K562 (cell line): Measurements from ENCODE around the gene GOT2. TPM values are rescaled to one million over a fixed set of nuclear protein-coding genes. Genes with fewer than 3 reads are reported as not detected.

ENCODE experiments used
- ATAC-seq: fragments of 200-7000 bp; cut with Tn5 transposase; 3 replicates; pipeline ENCODE4 v1.9.1; 2020; ENCODE audit warnings: moderate library complexity
- BruUV-seq: library from RNA; stranded (reverse); fragments of 400-500 nt; replicated peaks from 2 replicates; lab custom pipeline; 2021; lab: Mats Ljungman, UMichigan
- CTCF ChIA-PET: fragments of 300-600 bp; formaldehyde crosslinking; extraction: SDS; loops from one replicate; lab custom pipeline; 2021; ENCODE audit warnings: low intra/inter-chr PET ratio; lab: Yijun Ruan, JAX
- POLR2A ChIA-PET: fragments of 300-600, 350-650 bp; sonication (Branson Sonifier 250); formaldehyde crosslinking; extraction: SDS; loops from one replicate; lab custom pipeline; 2021; ENCODE audit warnings: antibody characterized with exemption, inconsistent platforms; lab: Yijun Ruan, JAX
- DNase-seq, 4 experiments: peaks; one replicate each; pipeline versions ENCODE4 v3.0.0 to v3.0.0-alpha.2; 2011 to 2018; ENCODE audit warnings: low spot score in 3 of 4, mixed read lengths in 3 of 4; ENCODE audit errors: extremely low read depth in 1 of 4
- FAIRE-seq: peaks from 2 replicates; lab custom pipeline; 2011; peaks lifted over from hg19 to GRCh38; lab: Jason Lieb, UNC
- H2AFZ ChIP-seq: 2 replicates; pipeline ENCODE4 v1.6.0; 2011; ENCODE audit warnings: low read depth, low read length, control low read depth, inconsistent platforms
- H3K27ac ChIP-seq: fragments of 200-600 bp; 3 replicates; pipeline ENCODE4 v1.8.0; 2011; ENCODE audit warnings: low read depth, mild to moderate bottlenecking, control low read depth, inconsistent platforms, low read length, moderate library complexity, mixed read lengths; ENCODE audit errors: extremely low read depth
- H3K27me3 ChIP-seq, 2 experiments: fragments of 300-600 bp in 1 of 2; 2 replicates in 1 of 2; 3 replicates in 1 of 2; pipeline versions ENCODE4 v1.6.0 to v1.8.0; 2011; ENCODE audit warnings: inconsistent platforms in 2 of 2, low read length in 2 of 2, mild to moderate bottlenecking in 1 of 2, mixed read lengths in 1 of 2, moderate library complexity in 1 of 2; ENCODE audit not compliant: control insufficient read depth in 2 of 2, insufficient read depth in 2 of 2
- H3K36me3 ChIP-seq: fragments of 300-600 bp; 3 replicates; pipeline ENCODE4 v1.8.0; 2011; ENCODE audit warnings: mild to moderate bottlenecking, low read length, inconsistent platforms; ENCODE audit not compliant: control insufficient read depth, insufficient read depth
- H3K4me1 ChIP-seq, 2 experiments: fragments of 200-600 bp in 1 of 2; replicated peaks in 1 of 2; 2 replicates in 1 of 2; 3 replicates in 1 of 2; pipeline versions ENCODE4 v1.5.1 to v1.8.0; 2011; ENCODE audit warnings: inconsistent platforms in 2 of 2, low read length in 2 of 2, mild to moderate bottlenecking in 1 of 2, mixed read lengths in 1 of 2, moderate library complexity in 1 of 2; ENCODE audit not compliant: control insufficient read depth in 2 of 2, insufficient read depth in 2 of 2
- H3K4me2 ChIP-seq: 2 replicates; pipeline ENCODE4 v1.6.1; 2011; ENCODE audit warnings: low read length, control low read depth, inconsistent platforms, mixed read lengths; ENCODE audit not compliant: insufficient read depth
- H3K4me3 ChIP-seq: fragments of 200-600 bp; sonication (generic), shearing (Covaris generic); 2 replicates; pipeline ENCODE4 v1.5.1; 2016; ENCODE audit warnings: control low read depth, inconsistent platforms
- H3K79me2 ChIP-seq: fragments of 200-600 bp; 3 replicates; pipeline ENCODE4 v1.8.0; 2011; ENCODE audit warnings: low read length, inconsistent platforms; ENCODE audit not compliant: control insufficient read depth, insufficient read depth
- H3K9ac ChIP-seq, 2 experiments: 2 replicates each; pipeline versions ENCODE4 v1.6.0 to v1.6.1; 2011; ENCODE audit warnings: low read depth in 2 of 2, low read length in 2 of 2, control low read depth in 1 of 2, inconsistent platforms in 1 of 2, mild to moderate bottlenecking in 1 of 2, mixed read lengths in 1 of 2; ENCODE audit not compliant: insufficient read depth in 1 of 2
- H3K9me1 ChIP-seq: one replicate; pipeline ENCODE4 v1.6.0; 2011; ENCODE audit warnings: inconsistent platforms, mild to moderate bottlenecking, low read length, moderate library complexity; ENCODE audit not compliant: control insufficient read depth, insufficient read depth
- H3K9me3 ChIP-seq: replicated peaks from 2 replicates; pipeline ENCODE4 v1.5.1; 2011; ENCODE audit warnings: low read depth, low read length, inconsistent platforms; ENCODE audit not compliant: control insufficient read depth, insufficient read depth
- H4K20me1 ChIP-seq: replicated peaks from 2 replicates; pipeline ENCODE4 v1.6.1; 2011; ENCODE audit warnings: low read length, inconsistent platforms, mixed read lengths; ENCODE audit not compliant: control insufficient read depth, insufficient read depth
- E4F1 ChIP-seq: fragments of 250-450 bp; sonication (Bioruptor Pico); IDR thresholded peaks from 2 replicates; pipeline ENCODE4 v1.5.0; 2021; ENCODE audit warnings: mild to moderate bottlenecking, borderline replicate concordance
- ZBTB40 ChIP-seq, 2 experiments: fragments of 450-650 bp in 1 of 2; sonication (generic) in 1 of 2; formaldehyde crosslinking in 1 of 2; IDR thresholded peaks; 2 replicates each; pipeline versions ENCODE4 v1.7.1 to v1.9.0; 2016 to 2022; ENCODE audit warnings: inconsistent platforms in 1 of 2, mild to moderate bottlenecking in 1 of 2, missing genetic modification reagents in 1 of 2
- ZBTB43 ChIP-seq: sonication (generic); formaldehyde crosslinking; IDR thresholded peaks from 2 replicates; pipeline ENCODE4 v1.8.0; 2023; ENCODE audit warnings: mild to moderate bottlenecking, missing genetic modification reagents
- WGBS: fragments of 100-300 bp; shearing (Covaris generic); methylation state at CpG from one replicate; pipeline ENCODE4 v1.1.6; 2016; ENCODE audit warnings: low coverage, mixed read lengths; ENCODE audit not compliant: insufficient coverage; ENCODE audit errors: missing lambda C conversion rate; 5-methylcytosine and 5-hydroxymethylcytosine counted together
- in situ Hi-C: fragments of 300-500 bp; cut with MboI; formaldehyde crosslinking; loops from 4 replicates; pipeline ENCODE4 v1.15.0; 2018; ENCODE audit warnings: inconsistent platforms, mixed read lengths
- intact Hi-C: fragments of 100-400 bp; cut with micrococcal nuclease; formaldehyde crosslinking; loops from 2 replicates; pipeline ENCODE4 v1.14.2; 2022
- polyA plus RNA-seq, 8 experiments: library from polyadenylated mRNA; depleted of rRNA in 4 of 8; stranded (reverse) in 5 of 8; unstranded in 3 of 8; fragments of >200 nt; fragmentation: Nextera tagmentation in 2 of 8; fragmentation: Illumina TruSeq in 1 of 8; extraction: Ambion mirVana in 2 of 8; extraction: Trizol in 1 of 8; gene quantifications; 2 replicates each; pipeline versions ENCODE4 v1.2.1 to v1.2.3, GENCODE V29; 2011 to 2014; ENCODE audit warnings: inconsistent platforms in 1 of 8, missing spikeins in 1 of 8
- total RNA-seq, 7 experiments: library from RNA; depleted of rRNA in 6 of 7; stranded (reverse); fragments of >200 nt in 6 of 7; fragmentation: Illumina TruSeq in 2 of 7; extraction: Trizol in 2 of 7; gene quantifications; 2 replicates each; pipeline versions ENCODE4 v1.2.1 to v1.2.3, GENCODE V29; 2011 to 2021; ENCODE audit warnings: low replicate concordance in 1 of 7

Gene GOT2
- total and polyA plus RNA-seq, 9 of the 15 experiments (the other 6 are each of a cell fraction or from before 2014, with no cell fraction given), result 43.1 to 190 (median 80.2) TPM

GRCh38 chr16:58713742-58714141 lies 20.4 kb downstream of the GOT2 start:
- POLR2A ChIA-PET, result interaction anchor here (0.6 to 2.7 kb wide), 4 partner anchors 10 to 321 kb away, joined by 3 to 5 read pairs (median 3); partner anchors contain the start of genes GINS3 and SLC38A7
- DNase-seq, result no peak

More at GRCh38 chr16:58713742-58714141, 20.4 kb downstream of the GOT2 start:
- Histone ChIP-seq H3K4me2 (no peak overlapping the region), H3K9ac (no peak overlapping the region), H3K9me3 (no peaks in the 10 kb centered on the region), H3K27me3 (no peaks in the 10 kb centered on the region), H3K4me3 (no peak overlapping the region), H3K27ac (no peak overlapping the region), H3K36me3 (peaks cover 85% of the 10 kb centered on the region), H3K4me1 (no peaks in the 10 kb centered on the region), H3K9me1 (no peaks in the 10 kb centered on the region), H3K79me2 (no peaks in the 10 kb centered on the region), H4K20me1 (no peaks in the 10 kb centered on the region), H2AFZ (no peak overlapping the region)
- 100% methylated on average over 1 of the region's 1 CpG for WGBS
- in situ Hi-C loops (no loop called here), intact Hi-C loops (no loop called here)
- no TSS peak for BruUV-seq
- TF ChIP-seq E4F1 (CRISPR knock-in tag) (no peak), ZBTB40 (IDR thresholded peaks at IDR 0.05) (peak; percentile 84), ZBTB40 (CRISPR knock-in tag; IDR thresholded peaks at IDR 0.05) (0 out of 2 replicates have a peak, but pooled peaks have one; percentile 60), ZBTB43 (CRISPR knock-in tag) (no peak)
- CTCF ChIA-PET, result no interaction called here
- FAIRE-seq (no peak), ATAC-seq (no peak)
